A549 (cell line): ENCODE data around the gene DDX10.
"Not testable (repeated sequence)": the region's sequence is repeated elsewhere in the genome, so short reads cannot be mapped to it uniquely, and the experiment has no call there.

Experiments used
- CHD4 ChIP-seq: fragments of 200-600 bp; sonication (generic); IDR thresholded peaks from 2 replicates; pipeline ENCODE4 v1.6.1; 2016; ENCODE audit warnings: antibody characterized with exemption, mild to moderate bottlenecking, borderline replicate concordance
- CTCF ChIP-seq: fragments of >200 bp; sonication (Bioruptor Twin); formaldehyde crosslinking; IDR thresholded peaks from 3 replicates; pipeline ENCODE4 v1.5.1; 2016
- EP300 ChIP-seq, 2 experiments: fragments of >200 bp; sonication (Bioruptor Twin); formaldehyde crosslinking; IDR thresholded peaks; 2 replicates in 1 of 2; 3 replicates in 1 of 2; pipeline ENCODE4 v1.6.1; 2016 to 2017
- NFE2L2 ChIP-seq: fragments of 150-350 bp; conservative IDR thresholded peaks from 2 replicates; pipeline ENCODE4 v1.6.1; 2014; ENCODE audit warnings: low read length
- POLR2A ChIP-seq: IDR thresholded peaks from 2 replicates; pipeline ENCODE4 v1.6.1; 2012; ENCODE audit warnings: mild to moderate bottlenecking, low read length
- REST ChIP-seq: fragments of 200-600 bp; sonication (generic); IDR thresholded peaks from 2 replicates; pipeline ENCODE4 v1.6.1; 2016; ENCODE audit warnings: antibody characterized with exemption, mild to moderate bottlenecking, moderate library complexity
- TF ChIP-seq, protein P1 (sequence below): fragments of >200 bp; sonication (Bioruptor Twin); formaldehyde crosslinking; IDR thresholded peaks from 3 replicates; pipeline ENCODE4 v1.6.1; 2016
- TF ChIP-seq, protein P2 (sequence below): IDR thresholded peaks from 2 replicates; pipeline ENCODE4 v1.6.1; 2012; ENCODE audit warnings: low read depth, borderline replicate concordance

DNA sequence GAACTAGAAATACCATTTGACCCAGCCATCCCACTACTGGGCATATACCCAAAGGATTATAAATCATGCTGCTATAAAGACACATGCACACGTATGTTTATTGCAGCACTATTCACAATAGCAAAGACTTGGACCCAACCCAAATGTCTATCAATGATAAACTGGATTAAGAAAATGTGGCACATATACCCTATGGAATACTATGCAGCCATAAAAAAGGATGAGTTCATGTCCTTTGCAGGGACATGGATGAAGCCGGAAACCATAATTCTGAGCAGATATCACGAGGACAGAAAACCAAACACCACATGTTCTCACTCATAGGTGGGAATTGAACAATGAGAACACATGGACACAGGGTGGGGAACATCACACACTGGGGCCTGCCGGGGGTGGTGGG lies 114.3 kb downstream of the DDX10 start:
- TF ChIP-seq CHD4; CTCF; REST; NFE2L2; EP300 (IDR thresholded peaks at IDR 0.05); POLR2A: not testable (repeated sequence)
- TF ChIP-seq, protein P1, sequence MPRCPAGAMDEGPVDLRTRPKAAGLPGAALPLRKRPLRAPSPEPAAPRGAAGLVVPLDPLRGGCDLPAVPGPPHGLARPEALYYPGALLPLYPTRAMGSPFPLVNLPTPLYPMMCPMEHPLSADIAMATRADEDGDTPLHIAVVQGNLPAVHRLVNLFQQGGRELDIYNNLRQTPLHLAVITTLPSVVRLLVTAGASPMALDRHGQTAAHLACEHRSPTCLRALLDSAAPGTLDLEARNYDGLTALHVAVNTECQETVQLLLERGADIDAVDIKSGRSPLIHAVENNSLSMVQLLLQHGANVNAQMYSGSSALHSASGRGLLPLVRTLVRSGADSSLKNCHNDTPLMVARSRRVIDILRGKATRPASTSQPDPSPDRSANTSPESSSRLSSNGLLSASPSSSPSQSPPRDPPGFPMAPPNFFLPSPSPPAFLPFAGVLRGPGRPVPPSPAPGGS: not testable (repeated sequence)
- TF ChIP-seq, protein P2, sequence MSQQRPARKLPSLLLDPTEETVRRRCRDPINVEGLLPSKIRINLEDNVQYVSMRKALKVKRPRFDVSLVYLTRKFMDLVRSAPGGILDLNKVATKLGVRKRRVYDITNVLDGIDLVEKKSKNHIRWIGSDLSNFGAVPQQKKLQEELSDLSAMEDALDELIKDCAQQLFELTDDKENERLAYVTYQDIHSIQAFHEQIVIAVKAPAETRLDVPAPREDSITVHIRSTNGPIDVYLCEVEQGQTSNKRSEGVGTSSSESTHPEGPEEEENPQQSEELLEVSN: not testable (repeated sequence)
